Common myeloid progenitor, CD34-positive (primary cell): ENCODE data around the gene TNF.
"Not testable (repeated sequence)": the region's sequence is repeated elsewhere in the genome, so short reads cannot be mapped to it uniquely, and the experiment has no call there.

ENCODE experiments used
- CTCF ChIA-PET: fragments of 350-600 bp; sonication (Branson Sonifier 250); formaldehyde crosslinking; loops from one replicate; lab custom pipeline; 2021; ENCODE audit warnings: antibody characterized with exemption; lab: Charles Lee
- POLR2A ChIA-PET: fragments of 350-600 bp; sonication (Branson Sonifier 250); formaldehyde crosslinking; loops from one replicate; lab custom pipeline; 2021; ENCODE audit warnings: antibody characterized with exemption; lab: Charles Lee
- DNase-seq, 3 donors: peaks; one replicate each; pipeline versions ENCODE4 v3.0.0 to v3.0.0-alpha.2; 2013
- H3K27ac ChIP-seq, 2 experiments: 1 replicate in 1 of 2; 2 replicates in 1 of 2; pipeline ENCODE4 v1.7.0; 2013; ENCODE audit warnings: inconsistent platforms in 2 of 2, low read length in 2 of 2, mild to moderate bottlenecking in 2 of 2, low read depth in 1 of 2, moderate library complexity in 1 of 2; ENCODE audit not compliant: severe bottlenecking in 2 of 2, insufficient read depth in 1 of 2, poor library complexity in 1 of 2
- H3K27me3 ChIP-seq, 5 experiments: replicated peaks in 2 of 5; 1 replicate in 3 of 5; 2 replicates in 2 of 5; pipeline versions ENCODE4 v1.6.1 to v1.7.0; 2013; ENCODE audit warnings: low read length in 4 of 5, mild to moderate bottlenecking in 2 of 5, moderate library complexity in 2 of 5, inconsistent platforms in 1 of 5; ENCODE audit not compliant: insufficient read depth in 5 of 5, control insufficient read depth in 4 of 5
- H3K36me3 ChIP-seq, 4 experiments: 1 replicate in 2 of 4; 2 replicates in 2 of 4; pipeline versions ENCODE4 v1.6.1 to v1.7.0; 2013; ENCODE audit warnings: low read length in 3 of 4, control low read depth in 1 of 4, mild to moderate bottlenecking in 1 of 4; ENCODE audit not compliant: control insufficient read depth in 4 of 4, insufficient read depth in 4 of 4
- H3K4me1 ChIP-seq, 4 experiments: 1 replicate in 3 of 4; 2 replicates in 1 of 4; pipeline versions ENCODE4 v1.6.1 to v1.7.1; 2013; ENCODE audit warnings: low read length in 3 of 4, mild to moderate bottlenecking in 3 of 4, control low read depth in 1 of 4, inconsistent platforms in 1 of 4, moderate library complexity in 1 of 4; ENCODE audit not compliant: control insufficient read depth in 4 of 4, insufficient read depth in 4 of 4; ENCODE audit errors: control extremely low read depth in 1 of 4
- H3K4me3 ChIP-seq, 7 experiments: 1 replicate in 4 of 7; 2 replicates in 3 of 7; pipeline versions ENCODE4 v1.5.1 to v1.7.0; 2013; ENCODE audit warnings: mild to moderate bottlenecking in 7 of 7, low read length in 6 of 7, moderate library complexity in 6 of 7, inconsistent platforms in 2 of 7, low read depth in 2 of 7, control low read depth in 1 of 7; ENCODE audit not compliant: insufficient read depth in 4 of 7, control insufficient read depth in 1 of 7; ENCODE audit errors: extremely low read depth in 1 of 7
- H3K9me3 ChIP-seq, 5 experiments: 1 replicate in 4 of 5; 2 replicates in 1 of 5; pipeline versions ENCODE4 v1.6.1 to v1.7.1; 2013; ENCODE audit warnings: low read length in 4 of 5, mild to moderate bottlenecking in 2 of 5, inconsistent platforms in 1 of 5, low read depth in 1 of 5, moderate library complexity in 1 of 5; ENCODE audit not compliant: control insufficient read depth in 4 of 5, insufficient read depth in 2 of 5; ENCODE audit errors: control extremely low read depth in 1 of 5
- WGBS: methylation state at CpG from one replicate; pipeline ENCODE4 v1.1.5; 2013; ENCODE audit not compliant: insufficient coverage; 5-methylcytosine and 5-hydroxymethylcytosine counted together

Gene TNF

DNA sequence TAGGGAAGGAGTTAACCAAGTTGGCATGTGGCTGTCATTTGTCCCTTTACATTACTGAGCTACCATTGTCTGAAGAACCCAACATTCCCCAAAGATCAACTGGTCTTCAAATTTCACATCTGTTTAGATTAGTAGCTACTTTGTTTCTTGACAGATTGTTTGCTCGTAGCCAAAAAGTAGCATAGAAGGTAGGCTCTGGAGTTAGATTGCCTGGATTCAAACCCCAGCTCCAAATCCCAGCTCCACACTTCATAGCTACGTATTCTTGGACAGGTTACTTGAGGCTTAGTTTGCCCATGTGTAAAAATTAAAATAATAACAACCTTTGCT, 26.9 kb upstream of the TNF start:
- peak overlapping the region in 1 of 7 experiments; percentile 64 for H3K4me3 ChIP-seq
- peak overlapping the region; percentile 74 to 91 for H3K27ac ChIP-seq
- H3K36me3 ChIP-seq, result peaks cover 0 to 7% (median under 1%) of the 10 kb centered on the region in 4 experiments
- peaks cover 9 to 40% (median 21%) of the 10 kb centered on the region in 4 experiments for H3K4me1 ChIP-seq
- CTCF ChIA-PET, result interaction anchor here (0.6 to 24.7 kb wide), 11 partner anchors 10 to 283 kb away, joined by 3 to 557 read pairs (median 5); partner anchors contain the start of genes GPANK1, LST1, LTB and MICB
- H3K9me3 ChIP-seq, result no peaks in the 10 kb centered on the region
- no peak for DNase-seq
- WGBS, result 100% methylated on average over 1 of the region's 2 CpGs
- no peaks in the 10 kb centered on the region for H3K27me3 ChIP-seq
- POLR2A ChIA-PET, result interaction anchor here (1.5 kb wide), 1 partner anchor 39 kb away, joined by 5 read pairs; the partner anchor contains the start of gene LST1

GRCh38 chr6:31551371-31551770, 24.0 kb upstream of the TNF start:
- not testable (repeated sequence) for H3K4me3 ChIP-seq, H3K27ac ChIP-seq, H3K9me3 ChIP-seq, H3K36me3 ChIP-seq, H3K27me3 ChIP-seq
- CTCF ChIA-PET, result interaction anchor here (0.7 to 24.7 kb wide), 25 partner anchors 8 to 281 kb away, joined by 3 to 557 read pairs (median 5); partner anchors contain the start of genes AIF1, GPANK1, HSPA1B and LSM2
- DNase-seq, result peak; percentile 86 to 90 (median 87)
- POLR2A ChIA-PET, result interaction anchor here (0.5 to 1.7 kb wide), 5 partner anchors 10 to 315 kb away, joined by 5 to 10 read pairs (median 7); no protein-coding TSS in a partner anchor
- 19% methylated on average over 2 of the region's 5 CpGs for WGBS
- peaks cover 12 to 40% (median 25%) of the 10 kb centered on the region in 4 experiments for H3K4me1 ChIP-seq

- WGBS, result 26% methylated on average over 3 of the region's 3 CpGs
- POLR2A ChIA-PET, result no interaction called here
Measured at GRCh38 chr6:31556307-31556706, 19.1 kb upstream of the TNF start.

DNA sequence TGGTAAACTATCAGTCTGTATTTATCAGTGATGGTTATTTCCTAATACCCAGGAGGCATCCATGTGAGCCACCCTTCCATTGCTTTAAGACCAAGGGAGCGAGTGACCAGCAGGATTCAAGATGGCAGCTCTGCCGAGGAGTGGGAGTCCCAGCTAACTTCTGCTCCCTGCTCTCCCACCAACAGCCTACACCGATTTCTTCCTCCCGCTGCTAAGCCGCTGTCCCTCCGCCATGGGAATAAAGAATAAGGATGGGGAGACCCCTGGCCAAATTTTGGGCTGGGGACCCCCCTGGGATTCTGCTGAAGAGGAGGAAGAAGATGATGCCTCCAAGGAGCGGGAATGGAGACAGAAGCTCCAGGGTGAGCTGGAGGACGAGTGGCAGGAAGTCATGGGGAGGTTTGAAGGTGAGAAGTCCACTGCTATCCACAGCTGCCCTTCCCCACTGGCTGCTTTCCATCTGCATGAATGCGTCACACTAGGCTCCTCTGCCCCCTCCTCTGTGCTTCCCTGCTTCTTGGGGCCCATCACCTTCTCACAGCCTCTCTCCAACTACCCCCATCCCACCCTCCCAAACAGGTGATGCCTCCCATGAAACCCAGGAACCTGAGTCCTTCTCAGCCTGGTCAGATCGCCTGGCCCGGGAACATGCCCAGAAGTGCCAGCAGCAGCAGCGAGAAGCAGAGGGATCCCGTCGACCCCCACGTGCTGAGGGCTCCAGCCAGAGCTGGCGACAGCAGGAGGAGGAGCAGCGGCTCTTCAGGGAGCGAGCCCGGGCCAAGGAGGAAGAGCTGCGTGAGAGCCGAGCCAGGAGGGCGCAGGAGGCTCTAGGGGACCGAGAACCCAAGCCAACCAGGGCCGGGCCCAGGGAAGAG, 17.7 kb upstream of the TNF start:
- ChIA-PET POLR2A (interaction anchor here (1.2 kb wide), 2 partner anchors 23 to 24 kb away, joined by 3 to 4 read pairs; partner anchors contain the start of gene LTB), CTCF (interaction anchor here (0.9 to 24.7 kb wide), 5 partner anchors 8 to 94 kb away, joined by 3 to 557 read pairs (median 38); partner anchors contain the start of genes LST1, LTB, NCR3 and NFKBIL1)
- WGBS, result 44% methylated on average over 19 of the region's 24 CpGs
- Histone ChIP-seq H3K4me1 (peaks cover 28 to 70% (median 57%) of the 10 kb centered on the region in 4 experiments), H3K9me3 (no peaks in the 10 kb centered on the region), H3K4me3 (peak overlapping the region in 4 of 7 experiments; percentile 37 to 51 (median 42)), H3K27ac (peak overlapping the region in 1 of 2 experiments; percentile 69), H3K27me3 (no peaks in the 10 kb centered on the region), H3K36me3 (peaks cover 0 to 4% (median 1%) of the 10 kb centered on the region in 4 experiments)
- no peak for DNase-seq

More at GRCh38 chr6:31556307-31556706, 19.1 kb upstream of the TNF start:
- peaks cover 0 to 4% (median 1%) of the 10 kb centered on the region in 4 experiments for H3K36me3 ChIP-seq
- H3K4me1 ChIP-seq, result peaks cover 30 to 57% (median 51%) of the 10 kb centered on the region in 4 experiments
- H3K4me3 ChIP-seq, result peak overlapping the region in 1 of 7 experiments; percentile 4
- peak in 2 of 3 donors; percentile 18 to 36 for DNase-seq
- H3K9me3 ChIP-seq, result no peaks in the 10 kb centered on the region
- no peaks in the 10 kb centered on the region for H3K27me3 ChIP-seq
- CTCF ChIA-PET, result interaction anchor here (7.2 to 24.7 kb wide), 2 partner anchors 26 to 40 kb away, joined by 127 to 557 read pairs; partner anchors contain the start of genes LST1, LTB, NCR3 and TNF
- no peak overlapping the region for H3K27ac ChIP-seq

- H3K9me3 ChIP-seq, result no peaks in the 10 kb centered on the region
- peak overlapping the region in 4 of 7 experiments; percentile 37 to 51 (median 42) for H3K4me3 ChIP-seq
- H3K4me1 ChIP-seq, result peaks cover 28 to 76% (median 58%) of the 10 kb centered on the region in 4 experiments
- H3K27me3 ChIP-seq, result no peaks in the 10 kb centered on the region
- ChIA-PET CTCF (interaction anchor here (0.9 to 24.7 kb wide), 6 partner anchors 9 to 94 kb away, joined by 3 to 557 read pairs (median 20); partner anchors contain the start of genes ATP6V1G2, LST1, LTB and NCR3), POLR2A (interaction anchor here (1.1 to 2.7 kb wide), 5 partner anchors 17 to 28 kb away, joined by 3 to 13 read pairs (median 6); partner anchors contain the start of genes LST1, LTB and TNF)
- H3K36me3 ChIP-seq, result peaks cover 0 to 4% (median 1%) of the 10 kb centered on the region in 4 experiments
- peak overlapping the region in 1 of 2 experiments; percentile 69 for H3K27ac ChIP-seq
- no peak for DNase-seq
- 69% methylated on average over 7 of the region's 8 CpGs for WGBS
Measured at GRCh38 chr6:31558318-31558625, 17.1 kb upstream of the TNF start.

DNA sequence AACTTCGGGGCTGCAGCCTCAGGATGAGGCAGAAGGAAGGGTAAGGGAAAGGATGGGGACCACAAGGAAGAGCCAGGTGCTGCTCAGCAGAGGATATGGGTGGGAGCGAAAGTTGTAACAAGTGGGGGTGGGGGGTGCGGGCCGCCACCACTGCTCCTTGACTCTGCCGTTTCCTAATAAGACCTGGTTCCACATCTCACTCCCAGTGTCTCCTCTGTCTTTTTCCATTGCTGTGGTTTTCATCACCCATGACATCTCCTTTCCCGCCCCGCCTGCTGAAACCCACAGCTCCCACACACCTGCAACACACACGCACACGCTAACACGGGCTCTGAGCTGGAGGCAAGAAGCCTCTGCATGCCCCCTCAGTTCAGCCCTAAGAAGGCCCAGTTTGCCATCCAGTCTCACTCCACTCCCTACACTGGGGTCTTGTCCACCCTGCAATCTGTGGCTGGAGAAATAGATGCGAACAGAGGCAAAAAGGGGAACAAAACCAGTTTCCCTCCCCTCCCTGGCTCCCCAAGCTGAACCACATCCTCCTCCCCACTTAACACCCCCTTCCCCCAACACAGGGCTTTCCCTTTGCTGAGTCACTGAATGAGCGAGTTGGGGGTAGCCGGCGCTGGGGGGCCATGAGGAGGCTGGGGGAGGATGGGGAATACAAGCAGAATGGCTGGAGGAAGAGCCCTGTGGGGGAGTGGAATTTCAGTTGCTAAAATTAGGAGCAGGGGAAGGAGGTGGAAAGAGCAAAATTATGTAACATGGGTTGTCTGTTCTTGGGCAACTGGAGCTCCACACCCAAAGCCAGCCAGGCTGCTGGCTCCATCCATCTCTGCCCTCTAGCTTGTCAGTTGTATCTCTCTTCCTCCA, 16.5 kb upstream of the TNF start:
- Histone ChIP-seq H3K36me3 (peaks cover 0 to 4% (median 1%) of the 10 kb centered on the region in 4 experiments), H3K27ac (peak overlapping the region in 1 of 2 experiments; percentile 69), H3K4me1 (peaks cover 30 to 82% (median 61%) of the 10 kb centered on the region in 4 experiments), H3K4me3 (peak overlapping the region in 5 of 7 experiments; percentile 37 to 64 (median 44)), H3K27me3 (no peaks in the 10 kb centered on the region), H3K9me3 (no peaks in the 10 kb centered on the region)
- DNase-seq, result peak; percentile 86 to 98 (median 98)
- 0% methylated on average over 8 of the region's 14 CpGs for WGBS
- POLR2A ChIA-PET, result interaction anchor here (0.8 to 2.7 kb wide), 6 partner anchors 16 to 179 kb away, joined by 4 to 13 read pairs (median 6); partner anchors contain the start of genes AIF1, LST1, LTB and TNF
- CTCF ChIA-PET, result interaction anchor here (0.9 to 24.7 kb wide), 10 partner anchors 10 to 259 kb away, joined by 3 to 557 read pairs (median 3); partner anchors contain the start of genes AIF1, ATP6V1G2, LST1 and LTB
